Heart left ventricle (tissue), 16 donors: ENCODE data around the gene PROSER3. TPM values are rescaled to one million over a fixed set of nuclear protein-coding genes. Genes with fewer than 3 reads are reported as not detected.

Experiments
- ATAC-seq, 4 donors: fragments of 200-7000 bp; cut with Tn5 transposase; one replicate each; pipeline ENCODE4 v1.9.1; 2020 to 2022; ENCODE audit warnings: moderate library complexity in 4 of 4, mild to moderate bottlenecking in 3 of 4, moderate number of reproducible peaks in 1 of 4
- DNase-seq, 5 donors: peaks; one replicate each; pipeline ENCODE4 v3.0.0-alpha.2; 2020
- H3K27ac ChIP-seq, 12 donors: fragments of 200-600 bp; sonication (generic) in 4 of 12; one replicate each; pipeline versions ENCODE4 v1.5.0 to v1.8.0; 2016 to 2022; ENCODE audit warnings: mild to moderate bottlenecking in 2 of 12
- H3K27me3 ChIP-seq, 9 donors: fragments of 200-600 bp; sonication (generic) in 2 of 9; one replicate each; pipeline versions ENCODE4 v1.5.1 to v1.8.0; 2016 to 2022; ENCODE audit warnings: mild to moderate bottlenecking in 3 of 9
- H3K36me3 ChIP-seq, 9 donors: fragments of 200-600 bp; sonication (generic) in 2 of 9; one replicate each; pipeline versions ENCODE4 v1.5.0 to v1.8.0; 2018 to 2022; ENCODE audit warnings: mild to moderate bottlenecking in 2 of 9
- H3K4me1 ChIP-seq, 12 donors: fragments of 200-600 bp; sonication (generic) in 4 of 12; one replicate each; pipeline versions ENCODE4 v1.5.0 to v1.8.0; 2016 to 2022; ENCODE audit warnings: mild to moderate bottlenecking in 3 of 12
- H3K4me3 ChIP-seq, 12 donors: fragments of 200-600 bp; sonication (generic) in 4 of 12; one replicate each; pipeline versions ENCODE4 v1.5.0 to v1.8.0; 2017 to 2022; ENCODE audit warnings: mild to moderate bottlenecking in 9 of 12, moderate library complexity in 4 of 12
- H3K9me3 ChIP-seq, 12 donors: fragments of 200-600 bp; sonication (generic) in 4 of 12; one replicate each; pipeline versions ENCODE4 v1.5.0 to v1.8.0; 2016 to 2022; ENCODE audit warnings: mild to moderate bottlenecking in 1 of 12
- POLR2A ChIP-seq, 2 donors: fragments of 450-650 bp; IDR thresholded peaks; one replicate each; pipeline ENCODE4 v1.6.1; 2017; ENCODE audit warnings: antibody characterized with exemption in 2 of 2, mild to moderate bottlenecking in 2 of 2, moderate library complexity in 2 of 2
- WGBS, 4 donors: extraction: QIAGEN DNeasy Blood & Tissue Kit in 2 of 4; methylation state at CpG; one replicate each; pipeline versions ENCODE4 v1.1.5 to v1.1.7; 2013 to 2018; 5-methylcytosine and 5-hydroxymethylcytosine counted together
- intact Hi-C, 10 donors: fragments of 100-400 bp; cut with DNase I; formaldehyde crosslinking; loops; one replicate each; pipeline versions ENCODE4 v1.11.1 to v1.14.2; 2022
- polyA plus RNA-seq, 2 donors: library from polyadenylated mRNA; stranded (reverse); fragments of 200-250 nt; gene quantifications; one replicate each; pipeline ENCODE4 v1.2.3, GENCODE V29; 2013
- total RNA-seq, 9 donors: library from RNA; depleted of rRNA in 2 of 9; stranded (reverse); fragments of >200 nt in 2 of 9; fragmentation: NEBNext Ultra II Directional in 3 of 9; extraction: Animal tissue kit (Norgen Biotek cat#: 25700) in 3 of 9; gene quantifications; one replicate each; pipeline versions ENCODE4 v1.1.0 to v1.2.4, GENCODE V29; 2016 to 2023
- TF ChIP-seq, protein P1 (sequence below), 12 donors: fragments of 200-600 bp; sonication (generic) in 4 of 12; IDR thresholded peaks; one replicate each; pipeline versions ENCODE4 v1.5.0 to v1.8.0; 2018 to 2022; ENCODE audit warnings: antibody characterized with exemption in 12 of 12, mild to moderate bottlenecking in 5 of 12
- donor health status: ischemic (EF 13 %, LVEDD 7.1; RV severe dilation, severe dysfunction).
- donor health status: healthy with polysubstance abuse.
- donor health status: DM: no; HTN: yes; CAD: no.
- donor health status: DM: no; HTN: no; CAD: no.
- donor health status: ischemic (EF 25% LVEDD 6.9; RV normal size, moderate dysfunction).
- donor health status: ischemic (EF 25% LVEDD 5.7; RV mildly dilated, moderate dysfunction).
- donor health status: healthy.
- donor health status: DM: yes; HTN: yes; CAD: no.
- donor health status: ischemic (EF 35%, LVEDD 5.7; RV mildly dilated, moderate dysfunction).
- donor health status: nonischemic (EF 11% LVEDD 7.7; RV severe dilation, severe dysfunction).
- donor health status: DM: yes; HTN: yes; CAD: no.
- donor health status: PGD.
- donor health status: ischemic (EF 29% LVEDD 5.4; RV normal size, mild dysfunction).
- donor health status: nonischemic (EF 23%, LVEDD 6.1; RV moderate dilation, normal function).

Gene PROSER3
- total and polyA plus RNA-seq, 11 donors: 1.9 to 19.7 (median 9.7) TPM

DNA sequence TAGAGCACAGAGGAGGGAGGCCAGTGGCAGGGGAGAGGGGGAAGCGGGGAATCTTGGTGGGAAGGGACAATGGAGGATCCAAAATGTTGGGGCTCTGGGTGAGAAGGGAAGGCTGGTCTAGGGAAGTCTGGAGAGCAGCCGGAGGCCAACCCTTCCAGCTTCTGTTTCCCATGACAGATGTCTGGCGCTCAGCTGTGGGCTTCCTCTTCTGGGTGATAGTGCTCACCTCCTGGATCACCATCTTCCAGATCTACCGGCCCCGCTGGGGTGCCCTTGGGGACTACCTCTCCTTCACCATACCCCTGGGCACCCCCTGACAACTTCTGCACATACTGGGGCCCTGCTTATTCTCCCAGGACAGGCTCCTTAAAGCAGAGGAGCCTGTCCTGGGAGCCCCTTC, 11.4 kb upstream of the PROSER3 start:
- Histone ChIP-seq H3K4me3 (peak overlapping the region in 7 of 12 donors; percentile 84 to 100 (median 90)), H3K9me3 (no peaks in the 10 kb centered on the region), H3K4me1 (peaks cover 10 to 63% (median 32%) of the 10 kb centered on the region in 12 donors), H3K36me3 (peaks cover 0 to 16% (median 7%) of the 10 kb centered on the region in 9 donors), H3K27me3 (no peaks in the 10 kb centered on the region), H3K27ac (peak overlapping the region in 3 of 12 donors; percentile 99 to 100 (median 100))
- 84 to 89% (median 88%) methylated on average over 5 of the region's 5 CpGs for WGBS, 4 donors
- TF ChIP-seq, protein P1, sequence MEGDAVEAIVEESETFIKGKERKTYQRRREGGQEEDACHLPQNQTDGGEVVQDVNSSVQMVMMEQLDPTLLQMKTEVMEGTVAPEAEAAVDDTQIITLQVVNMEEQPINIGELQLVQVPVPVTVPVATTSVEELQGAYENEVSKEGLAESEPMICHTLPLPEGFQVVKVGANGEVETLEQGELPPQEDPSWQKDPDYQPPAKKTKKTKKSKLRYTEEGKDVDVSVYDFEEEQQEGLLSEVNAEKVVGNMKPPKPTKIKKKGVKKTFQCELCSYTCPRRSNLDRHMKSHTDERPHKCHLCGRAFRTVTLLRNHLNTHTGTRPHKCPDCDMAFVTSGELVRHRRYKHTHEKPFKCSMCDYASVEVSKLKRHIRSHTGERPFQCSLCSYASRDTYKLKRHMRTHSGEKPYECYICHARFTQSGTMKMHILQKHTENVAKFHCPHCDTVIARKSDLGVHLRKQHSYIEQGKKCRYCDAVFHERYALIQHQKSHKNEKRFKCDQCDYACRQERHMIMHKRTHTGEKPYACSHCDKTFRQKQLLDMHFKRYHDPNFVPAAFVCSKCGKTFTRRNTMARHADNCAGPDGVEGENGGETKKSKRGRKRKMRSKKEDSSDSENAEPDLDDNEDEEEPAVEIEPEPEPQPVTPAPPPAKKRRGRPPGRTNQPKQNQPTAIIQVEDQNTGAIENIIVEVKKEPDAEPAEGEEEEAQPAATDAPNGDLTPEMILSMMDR (IDR thresholded peaks at IDR 0.05): no peak
- no peak for TF ChIP-seq POLR2A (IDR thresholded peaks at IDR 0.05)
- ATAC-seq (no peak), DNase-seq (no peak)
- intact Hi-C loops: loop anchor here in 4 of 10 donors (5.0 to 10.0 kb wide), 4 partner anchors 99 to 308 kb away; partner anchors contain the start of genes LRFN3 (in 2 of the 4), COX6B1 (in 1 of the 4), THAP8 (in 1 of the 4) and WDR62 (in 1 of the 4)

DNA sequence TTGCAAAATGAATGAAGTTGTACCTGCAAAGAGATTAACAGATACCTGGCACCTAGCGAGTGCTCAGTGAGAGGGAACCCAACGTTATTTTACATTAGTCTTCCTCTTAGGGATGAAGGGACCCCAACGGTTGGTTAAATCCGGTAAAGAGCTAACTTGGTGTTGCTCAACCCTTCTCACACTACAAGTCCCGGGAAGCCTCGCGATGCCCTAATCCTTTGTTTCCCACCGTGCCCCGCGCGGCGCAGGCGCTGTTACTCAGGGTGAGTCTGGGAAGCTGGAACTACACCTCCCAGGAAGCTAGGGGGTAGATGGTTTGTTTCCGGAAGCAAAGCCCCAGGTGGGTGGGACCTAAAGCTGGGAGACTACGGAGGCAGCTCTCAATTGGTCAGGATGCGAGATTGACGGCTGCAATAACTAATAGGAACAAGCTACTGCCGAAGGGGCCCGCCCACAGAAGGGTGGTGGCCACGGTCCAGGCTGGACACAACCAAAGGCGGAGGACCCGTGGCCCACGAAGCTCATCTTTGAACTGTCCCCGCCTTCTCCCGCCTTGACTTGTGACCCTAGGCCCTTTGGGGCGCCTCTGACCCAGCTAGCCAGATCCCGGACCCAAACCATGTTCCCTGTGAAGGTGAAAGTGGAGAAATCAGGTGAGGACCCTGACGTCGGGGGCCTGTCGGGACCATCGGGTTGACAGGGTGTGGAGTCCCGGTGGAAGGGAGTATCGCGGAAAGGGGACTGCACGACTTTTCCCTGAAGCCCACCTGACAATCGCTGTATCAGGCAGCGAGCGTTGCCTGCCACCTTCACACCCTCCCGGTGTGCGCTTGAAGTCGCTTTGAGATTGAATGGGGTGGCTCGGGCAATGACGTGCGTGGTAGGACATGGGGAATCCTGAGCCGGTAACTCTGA, 9.6 kb upstream of the PROSER3 start, which contains the start of gene LIN37:
TSS of gene LIN37 (plus strand) at position 471 of the 915 bp plus-strand sequence. CDS start at position 620, 149 bp downstream.
- Histone ChIP-seq H3K9me3 (no peaks in the 10 kb centered on the region), H3K4me1 (peaks cover 10 to 54% (median 32%) of the 10 kb centered on the region in 12 donors), H3K4me3 (peak within 1 kb of the TSS; percentile 64 to 95 (median 86)), H3K27ac (peak within 1 kb of the TSS in 11 of 12 donors; percentile 64 to 94 (median 80)), H3K27me3 (no peaks in the 10 kb centered on the region), H3K36me3 (peaks cover 0 to 22% (median 15%) of the 10 kb centered on the region in 9 donors)
- intact Hi-C loops: loop anchor here in 4 of 10 donors (5.0 to 10.0 kb wide), 4 partner anchors 101 to 306 kb away; partner anchors contain the start of genes LRFN3 (in 2 of the 4), COX6B1 (in 1 of the 4), THAP8 (in 1 of the 4) and WDR62 (in 1 of the 4)
- WGBS, 4 donors: 0 to 1% (median 1%) methylated on average over 35 to 45 of the region's 45 CpGs
- DNase-seq: peak; percentile 98 to 100 (median 99)
- ATAC-seq: peak; percentile 83 to 90 (median 88)
- TF ChIP-seq POLR2A (IDR thresholded peaks at IDR 0.05): peak; percentile 94 to 98
- TF ChIP-seq, protein P1 (IDR thresholded peaks at IDR 0.05): peak in 6 of 12 donors; percentile 13 to 54 (median 20)

DNA sequence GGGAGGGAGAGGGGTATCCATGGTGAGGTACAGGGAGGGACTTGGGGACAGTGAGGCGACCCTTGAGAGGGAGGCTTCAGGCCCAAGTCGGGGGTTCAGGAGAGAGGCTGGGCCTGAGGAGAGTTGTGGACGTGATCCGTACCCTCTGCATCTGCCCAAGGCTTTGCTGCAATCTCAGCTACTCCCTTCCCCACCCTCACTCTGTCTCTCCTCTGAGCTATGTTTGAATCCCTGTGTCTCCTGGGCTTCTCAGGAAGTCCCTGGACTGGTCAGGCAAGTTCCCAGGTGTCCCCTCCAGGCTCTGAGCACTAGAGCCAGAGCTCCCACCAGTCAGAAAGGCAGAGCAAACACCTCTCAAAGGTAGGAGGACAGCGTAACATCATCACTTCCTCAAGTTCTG, 7.8 kb upstream of the PROSER3 start:
- Histone ChIP-seq H3K27me3 (no peaks in the 10 kb centered on the region), H3K36me3 (peaks cover 0 to 33% (median 21%) of the 10 kb centered on the region in 9 donors), H3K9me3 (no peaks in the 10 kb centered on the region), H3K4me3 (no peak overlapping the region), H3K27ac (peak overlapping the region in 1 of 12 donors; percentile 38), H3K4me1 (peaks cover 5 to 53% (median 29%) of the 10 kb centered on the region in 12 donors)
- TF ChIP-seq, protein P1 (IDR thresholded peaks at IDR 0.05): no peak
- no peak for TF ChIP-seq POLR2A (IDR thresholded peaks at IDR 0.05)
- no peak for DNase-seq
- intact Hi-C loops: loop anchor here in 1 of 10 donors (10.0 kb wide), 1 partner anchor 395 kb away; the partner anchor contains the start of gene CAPNS1
- ATAC-seq: no peak
- WGBS, 4 donors: 90 to 96% (median 94%) methylated on average over 5 of the region's 5 CpGs
